Small intestine (tissue), 4 donors: ENCODE results near the gene MED17. TPM values are rescaled to one million over a fixed set of nuclear protein-coding genes. Genes with fewer than 3 reads are reported as not detected.

Source experiments
- polyA plus RNA-seq, 4 donors: library from polyadenylated mRNA; stranded (reverse) in 3 of 4; unstranded in 1 of 4; fragments of 200-250 nt in 3 of 4; fragments of 120-200 nt in 1 of 4; gene quantifications; one replicate each; pipeline versions ENCODE4 v1.2.1 to v1.2.3, GENCODE V29; 2013
- donor health status: healthy with polysubstance abuse.
- donor health status: Bipolar disorder and iron deficiency.
- donor health status: healthy.

MED17 gene
- polyA plus RNA-seq, 4 donors: 8.5 to 32.7 (median 11.0) TPM

Other genes with a start within 250 kb of the MED17 start
- gene SMCO4, start 240.9 kb upstream of the MED17 start, polyA plus RNA-seq: 100 to 1,000 TPM in 2 of 4 donors, 10 to 100 TPM in 2; 51.0 to 207 (median 95.7) TPM
- 10 to 100 TPM in 1 of 4 donors, 1 to 10 TPM in 3; 5.4 to 14.8 (median 6.3) TPM for gene CEP295, start 122.6 kb upstream of the MED17 start, polyA plus RNA-seq
- 100 to 1,000 TPM in 1 of 4 donors, 10 to 100 TPM in 3; 45.9 to 147 (median 69.8) TPM for gene TAF1D, start 42.8 kb upstream of the MED17 start, polyA plus RNA-seq
- 100 to 1,000 TPM in 1 of 4 donors, 10 to 100 TPM in 3; 26.3 to 106 (median 62.2) TPM for gene C11orf54, start 42.6 kb upstream of the MED17 start, polyA plus RNA-seq
- gene VSTM5, start 66.3 kb downstream of the MED17 start, polyA plus RNA-seq: 1 to 10 TPM in 2 of 4 donors, not detected in 2; 1.5 to 2.2 TPM
- gene HEPHL1, start 237.1 kb downstream of the MED17 start, polyA plus RNA-seq: under 1 TPM in 1 of 4 donors, not detected in 3; 0.74 TPM